HEK293 (cell line): ENCODE data around the gene FAAP100.

Experiments
- GLIS2 ChIP-seq: fragments of 450-650 bp; formaldehyde crosslinking; IDR thresholded peaks from 2 replicates; pipeline ENCODE4 v1.5.1; 2016; ENCODE audit warnings: missing biosample characterization, missing genetic modification characterization
- HOXC10 ChIP-seq: sonication (generic); formaldehyde crosslinking; IDR thresholded peaks from 2 replicates; pipeline ENCODE4 v1.8.1; 2023; ENCODE audit warnings: mild to moderate bottlenecking, missing genetic modification reagents
- PRDM2 ChIP-seq: fragments of 450-650 bp; formaldehyde crosslinking; IDR thresholded peaks from 2 replicates; pipeline ENCODE4 v1.5.1; 2016; ENCODE audit warnings: missing biosample characterization, missing genetic modification characterization, borderline replicate concordance
- SCRT2 ChIP-seq: fragments of 450-650 bp; formaldehyde crosslinking; IDR thresholded peaks from 2 replicates; pipeline ENCODE4 v1.5.1; 2016; ENCODE audit warnings: missing biosample characterization, missing genetic modification characterization
- WT1 ChIP-seq: fragments of 450-650 bp; formaldehyde crosslinking; IDR thresholded peaks from 2 replicates; pipeline ENCODE4 v1.5.1; 2016; ENCODE audit warnings: missing biosample characterization, missing genetic modification characterization
- ZBTB10 ChIP-seq: fragments of 450-650 bp; formaldehyde crosslinking; IDR thresholded peaks from 2 replicates; pipeline ENCODE4 v1.5.1; 2016; ENCODE audit warnings: missing biosample characterization, missing genetic modification characterization
- ZNF114 ChIP-seq: fragments of 450-650 bp; formaldehyde crosslinking; IDR thresholded peaks from 2 replicates; pipeline ENCODE4 v1.5.0; 2017; ENCODE audit warnings: missing biosample characterization, missing genetic modification characterization
- ZNF155 ChIP-seq: fragments of 450-650 bp; formaldehyde crosslinking; IDR thresholded peaks from 2 replicates; pipeline ENCODE4 v1.5.1; 2016; ENCODE audit warnings: missing biosample characterization, missing genetic modification characterization
- ZNF174 ChIP-seq: fragments of 450-650 bp; formaldehyde crosslinking; IDR thresholded peaks from 2 replicates; pipeline ENCODE4 v1.5.0; 2017; ENCODE audit warnings: missing biosample characterization, mild to moderate bottlenecking, missing genetic modification characterization
- ZNF184 ChIP-seq: fragments of 450-650 bp; IDR thresholded peaks from 2 replicates; pipeline ENCODE4 v1.5.1; 2018; ENCODE audit warnings: missing biosample characterization, mild to moderate bottlenecking, missing genetic modification characterization
- ZNF202 ChIP-seq: fragments of 450-650 bp; formaldehyde crosslinking; IDR thresholded peaks from 2 replicates; pipeline ENCODE4 v1.5.1; 2016; ENCODE audit warnings: missing biosample characterization, missing genetic modification characterization, borderline replicate concordance
- ZNF214 ChIP-seq: fragments of 450-650 bp; formaldehyde crosslinking; IDR thresholded peaks from 2 replicates; pipeline ENCODE4 v1.5.1; 2017; ENCODE audit warnings: missing biosample characterization, mild to moderate bottlenecking, missing genetic modification characterization, borderline replicate concordance
- ZNF221 ChIP-seq: fragments of 450-650 bp; formaldehyde crosslinking; IDR thresholded peaks from 2 replicates; pipeline ENCODE4 v1.5.1; 2017; ENCODE audit warnings: missing biosample characterization, missing genetic modification characterization, borderline replicate concordance
- ZNF280D ChIP-seq: fragments of 450-650 bp; formaldehyde crosslinking; IDR thresholded peaks from 2 replicates; pipeline ENCODE4 v1.5.1; 2016; ENCODE audit warnings: missing biosample characterization, missing genetic modification characterization
- ZNF37A ChIP-seq: fragments of 450-650 bp; IDR thresholded peaks from 2 replicates; pipeline ENCODE4 v1.5.1; 2018; ENCODE audit warnings: missing biosample characterization, missing genetic modification characterization
- ZNF513 ChIP-seq: fragments of 450-650 bp; IDR thresholded peaks from 2 replicates; pipeline ENCODE4 v1.5.1; 2018; ENCODE audit warnings: missing biosample characterization, missing genetic modification characterization
- ZNF518A ChIP-seq: fragments of 450-650 bp; formaldehyde crosslinking; conservative IDR thresholded peaks from 2 replicates; pipeline ENCODE4 v1.5.1; 2016; ENCODE audit warnings: low read depth, missing biosample characterization, missing genetic modification characterization
- ZNF571 ChIP-seq: fragments of 450-650 bp; formaldehyde crosslinking; IDR thresholded peaks from 2 replicates; pipeline ENCODE4 v1.5.0; 2017; ENCODE audit warnings: missing biosample characterization, missing genetic modification characterization
- ZNF623 ChIP-seq: fragments of 450-650 bp; formaldehyde crosslinking; IDR thresholded peaks from 2 replicates; pipeline ENCODE4 v1.5.1; 2016; ENCODE audit warnings: missing biosample characterization, missing genetic modification characterization
- ZNF791 ChIP-seq: fragments of 450-650 bp; formaldehyde crosslinking; IDR thresholded peaks from 2 replicates; pipeline ENCODE4 v1.5.1; 2016; ENCODE audit warnings: missing biosample characterization, missing genetic modification characterization
- ZNF843 ChIP-seq: fragments of 450-650 bp; formaldehyde crosslinking; IDR thresholded peaks from 2 replicates; pipeline ENCODE4 v1.5.1; 2016; ENCODE audit warnings: missing biosample characterization, missing genetic modification characterization

Gene FAAP100

GRCh38 chr17:81552244-81553017, at the start of gene FAAP100 (continued):
- TF ChIP-seq PRDM2 (tag by site-specific recombination) = no peak
- TF ChIP-seq ZBTB10 (tag by site-specific recombination) = peak; percentile 80
- no peak for TF ChIP-seq ZNF114
- TF ChIP-seq ZNF513 (tag by site-specific recombination) = no peak
- TF ChIP-seq GLIS2 (tag by site-specific recombination) = peak; percentile 51; the same call in 1 of the 2 replicates
- TF ChIP-seq ZNF37A (tag by site-specific recombination) = no peak
- no peak for TF ChIP-seq ZNF518A (tag by site-specific recombination)
- no peak for TF ChIP-seq ZNF184
- no peak for TF ChIP-seq ZNF791 (tag by site-specific recombination)
- no peak for TF ChIP-seq ZNF623
- TF ChIP-seq HOXC10 = no peak
- TF ChIP-seq ZNF843 (tag by site-specific recombination) = no peak
- TF ChIP-seq ZNF280D (tag by site-specific recombination) = no peak
- no peak for TF ChIP-seq ZNF214
- TF ChIP-seq WT1 (tag by site-specific recombination) = peak; percentile 31; the same call in 1 of the 2 replicates
- no peak for TF ChIP-seq ZNF221 (tag by site-specific recombination)
- TF ChIP-seq ZNF155 (tag by site-specific recombination) = no peak
- TF ChIP-seq ZNF174 (tag by site-specific recombination) = no peak
- no peak for TF ChIP-seq ZNF202 (tag by site-specific recombination)
- TF ChIP-seq ZNF571 = no peak
- TF ChIP-seq SCRT2 = no peak
